Measurements from ENCODE around the gene CENPP.

- TF ChIP-seq POLR2A (IDR thresholded peaks at IDR 0.05; ENCODE audit: low read depth, low read length) (no peak), TAF1 (IDR thresholded peaks at IDR 0.05; ENCODE audit: low read depth, low read length) (no peak), POU2F2 (IDR thresholded peaks at IDR 0.05; ENCODE audit: low read depth, low read length) (no peak), POLR2AphosphoS5 (IDR thresholded peaks at IDR 0.05; ENCODE audit: low read depth, low read length) (no peak), SPI1 (IDR thresholded peaks at IDR 0.05; ENCODE audit: low read depth, low read length) (no peak)
Measured at GRCh38 chr9:92576175-92576574, 250.4 kb downstream of the CENPP start.
